Measurements from ENCODE around the gene GLT6D1.
"Not testable (repeated sequence)": the region's sequence is repeated elsewhere in the genome, so short reads cannot be mapped to it uniquely, and the experiment has no call there.

GLT6D1 gene

DNA sequence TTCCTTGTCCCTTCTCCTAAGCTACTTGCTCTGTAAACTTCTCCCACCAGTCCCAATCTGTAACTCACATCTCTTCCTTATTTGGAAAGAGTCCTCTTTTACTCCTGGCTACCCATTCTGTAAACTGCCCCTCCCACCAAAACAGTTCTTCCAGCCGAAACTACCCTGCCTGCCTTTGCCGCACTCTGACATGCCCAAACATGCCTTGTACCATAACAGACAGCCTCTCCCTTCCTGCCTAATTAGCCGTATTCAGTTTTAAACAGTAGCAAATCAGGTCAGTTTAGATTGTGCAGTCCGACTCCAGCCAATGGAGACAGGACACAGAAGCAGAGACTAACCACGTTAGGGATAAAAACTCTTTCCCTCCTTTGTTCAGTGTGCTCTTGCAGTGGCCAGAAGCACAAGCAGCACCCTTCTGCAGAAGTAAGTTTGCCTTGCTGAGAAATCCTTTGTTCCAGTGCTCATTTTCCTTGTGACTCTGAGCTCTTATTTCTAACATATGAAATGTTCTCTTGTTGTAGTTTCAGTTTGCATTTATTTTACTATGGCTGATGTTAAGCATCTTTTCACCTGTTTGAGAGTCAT lies 5.4 kb upstream of the GLT6D1 start:
- no peak overlapping the region for H3K4me3 ChIP-seq
- TF ChIP-seq Cebpa-rat (IDR thresholded peaks at IDR 0.05), result no peak
- H3K27me3 ChIP-seq, result no peaks in the 10 kb centered on the region
- peaks cover 62 to 91% (median 67%) of the 10 kb centered on the region in 11 experiments for H3K9me3 ChIP-seq (replicated peaks in 1 of 11)
- H3K36me3 ChIP-seq, result no peaks in the 10 kb centered on the region; a peak in 2 of 22 replicates
- H4K20me1 ChIP-seq, result no peaks in the 10 kb centered on the region
- no peak overlapping the region for H3K27ac ChIP-seq
- H3K9ac ChIP-seq, result no peak overlapping the region
- H3K4me1 ChIP-seq, result peaks cover 0 to 10% (median 8%) of the 10 kb centered on the region in 10 experiments; a peak in 11 of 20 replicates
- no peak overlapping the region for H3K4me2 ChIP-seq

DNA sequence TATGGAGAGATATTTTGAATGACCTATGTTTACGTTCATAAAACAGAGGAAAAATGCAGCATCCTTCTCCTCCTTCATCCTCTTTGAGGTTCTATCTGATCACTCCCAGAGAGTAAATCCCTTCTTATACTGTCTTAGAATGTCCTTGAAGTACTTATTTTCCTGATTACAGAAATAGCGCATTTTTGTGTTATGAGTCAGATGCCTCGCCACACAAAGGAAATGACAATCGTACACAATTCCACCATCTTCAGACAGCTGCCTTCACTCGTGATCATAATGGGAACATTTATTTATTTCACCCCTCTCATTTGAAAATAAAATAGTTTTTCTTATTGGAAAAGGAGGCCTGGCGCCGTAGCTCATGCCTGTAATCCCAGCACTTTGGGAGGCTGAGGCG lies 2.4 kb upstream of the GLT6D1 start:
- no peak overlapping the region for H3K9ac ChIP-seq
- H3K36me3 ChIP-seq, result no peaks in the 10 kb centered on the region; a peak in 1 of 22 replicates
- peak overlapping the region in 1 of 11 experiments; percentile 30; a peak in 3 of 22 replicates for H3K27ac ChIP-seq
- TF ChIP-seq Cebpa-rat (IDR thresholded peaks at IDR 0.05), result no peak
- peaks cover 32 to 64% (median 38%) of the 10 kb centered on the region in 11 experiments for H3K9me3 ChIP-seq (replicated peaks in 1 of 11)
- peak overlapping the region in 10 of 11 experiments; percentile 3 to 64 (median 27); a peak in 11 of 22 replicates for H3K4me2 ChIP-seq
- H3K4me3 ChIP-seq, result no peak overlapping the region
- H3K27me3 ChIP-seq, result no peaks in the 10 kb centered on the region
- no peaks in the 10 kb centered on the region for H4K20me1 ChIP-seq
- H3K4me1 ChIP-seq, result peaks cover 0 to 10% (median 8%) of the 10 kb centered on the region in 10 experiments; a peak in 11 of 20 replicates

DNA sequence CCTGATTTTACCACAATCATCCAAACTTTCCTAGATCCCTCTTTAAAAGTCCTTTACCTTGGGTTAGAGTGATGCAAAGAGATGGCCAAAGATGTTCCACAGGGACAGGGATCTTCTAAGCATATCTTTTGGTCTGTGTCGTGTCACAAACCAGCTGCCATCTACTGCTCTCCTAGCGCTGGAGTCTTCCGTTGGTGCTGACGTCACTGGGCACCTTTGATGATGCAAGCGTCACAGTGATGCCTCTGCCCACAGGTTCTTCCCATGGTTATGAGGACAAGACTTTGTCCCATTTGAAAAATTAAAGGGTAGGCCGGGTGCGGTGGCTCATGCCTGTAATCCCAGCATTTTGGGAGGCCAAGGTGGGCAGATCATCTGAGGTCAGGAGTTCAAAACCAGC lies 1.7 kb upstream of the GLT6D1 start:
- Histone ChIP-seq H3K27me3 (no peaks in the 10 kb centered on the region), H4K20me1 (no peaks in the 10 kb centered on the region), H3K4me1 (peaks cover 0 to 10% (median 8%) of the 10 kb centered on the region in 10 experiments; a peak in 11 of 20 replicates), H3K4me2 (0 out of 22 replicates have a peak overlapping the region, but pooled peaks of 1 of the 11 experiments have one; percentile 29), H3K36me3 (no peaks in the 10 kb centered on the region; a peak in 1 of 22 replicates), H3K9me3 (replicated peaks in 1 of 11) (peaks cover 25 to 57% (median 31%) of the 10 kb centered on the region in 11 experiments), H3K27ac (peak overlapping the region in 1 of 11 experiments; percentile 30; a peak in 2 of 22 replicates), H3K4me3 (no peak overlapping the region), H3K9ac (no peak overlapping the region)
- no peak for TF ChIP-seq Cebpa-rat (IDR thresholded peaks at IDR 0.05)

DNA sequence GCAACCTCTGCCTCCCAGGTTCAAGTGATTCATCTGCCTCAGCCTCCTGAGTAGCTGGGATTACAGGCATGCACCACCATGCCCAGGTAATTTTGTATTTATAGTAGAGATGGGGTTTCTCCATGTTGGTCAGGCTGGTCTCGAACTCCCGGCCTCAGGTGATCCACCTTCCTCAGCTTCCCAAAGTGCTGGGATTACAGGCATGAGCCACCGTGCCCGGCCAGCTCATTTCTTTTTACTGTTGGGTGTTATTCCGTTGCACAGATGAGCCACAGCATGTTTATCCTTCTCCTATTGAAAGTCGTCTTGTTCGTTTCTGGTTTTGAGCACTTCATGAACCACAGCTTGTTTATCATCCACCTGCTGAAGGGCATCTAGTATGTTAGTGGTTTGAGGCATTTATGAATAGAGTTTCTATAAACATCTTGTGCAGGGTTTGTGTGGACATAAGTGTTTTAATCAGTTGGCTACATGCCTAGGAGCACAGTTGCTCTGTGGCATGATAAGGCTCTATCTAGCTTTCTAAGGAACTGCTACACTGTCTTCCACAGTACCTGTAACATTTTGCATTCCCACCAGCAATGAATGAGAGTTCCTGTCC lies 2.3 kb downstream of the GLT6D1 start:
- peaks cover 0 to 18% (median 0%) of the 10 kb centered on the region in 11 experiments; a peak in 9 of 22 replicates for H3K9me3 ChIP-seq (replicated peaks in 1 of 11)
- H3K4me2 ChIP-seq, H3K36me3 ChIP-seq, H3K27me3 ChIP-seq, H3K9ac ChIP-seq, H4K20me1 ChIP-seq, H3K4me1 ChIP-seq, H3K27ac ChIP-seq, H3K4me3 ChIP-seq: not testable (repeated sequence)

DNA sequence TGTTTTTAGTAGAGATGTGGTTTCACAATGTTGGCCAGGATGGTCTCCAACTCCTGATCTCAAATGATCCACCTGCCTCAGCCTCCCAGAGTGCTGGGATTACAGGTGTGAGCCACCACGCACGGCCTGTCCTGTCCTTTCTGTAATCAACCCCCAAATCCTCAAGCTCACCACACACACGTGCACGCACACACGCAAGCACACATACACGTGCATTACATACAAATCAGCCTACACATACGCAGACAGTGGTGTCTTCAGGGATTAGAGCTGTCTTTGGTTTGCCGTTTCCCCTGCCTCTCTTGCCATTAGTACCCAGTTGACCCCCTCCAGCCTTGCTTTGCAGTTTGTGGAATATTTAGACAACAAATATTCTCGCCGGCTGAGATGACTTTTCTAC lies 6.5 kb downstream of the GLT6D1 start:
- no peaks in the 10 kb centered on the region for H3K27me3 ChIP-seq
- TF ChIP-seq Cebpa-rat (IDR thresholded peaks at IDR 0.05), result no peak
- H3K4me1 ChIP-seq, result no peaks in the 10 kb centered on the region

DNA sequence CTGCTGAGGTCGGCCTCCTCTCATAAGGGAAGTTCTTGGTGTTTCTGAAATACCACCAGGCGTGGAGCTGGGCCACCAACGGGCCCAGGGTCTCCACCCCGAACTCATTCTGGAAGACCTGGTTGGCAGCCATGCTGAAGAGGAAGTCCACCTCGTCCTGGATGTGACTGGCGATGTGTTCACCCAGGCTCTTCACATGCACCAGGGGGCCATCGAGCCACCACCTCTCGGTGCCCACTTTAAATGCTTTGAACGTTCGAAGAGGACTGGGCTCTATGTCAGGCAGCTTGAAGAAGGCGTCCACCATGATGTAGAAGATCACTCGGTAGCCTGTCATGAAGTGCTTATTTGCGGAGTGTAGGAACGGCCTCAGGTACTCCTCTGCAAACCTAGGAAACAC lies 15.1 kb downstream of the GLT6D1 start:
- Histone ChIP-seq H3K9ac (no peak overlapping the region), H3K4me3 (no peak overlapping the region), H3K36me3 (no peaks in the 10 kb centered on the region), H3K4me2 (no peak overlapping the region), H3K9me3 (replicated peaks in 1 of 11) (peaks cover 0 to 31% (median 22%) of the 10 kb centered on the region in 11 experiments; a peak in 18 of 22 replicates), H3K27me3 (no peaks in the 10 kb centered on the region), H4K20me1 (no peaks in the 10 kb centered on the region; a peak in 1 of 22 replicates), H3K27ac (no peak overlapping the region), H3K4me1 (no peaks in the 10 kb centered on the region)
- no peak for TF ChIP-seq Cebpa-rat (IDR thresholded peaks at IDR 0.05)

More for the DNA sequence above, 6.5 kb downstream of the GLT6D1 start:
- no peak overlapping the region for H3K4me3 ChIP-seq
- H4K20me1 ChIP-seq, result no peaks in the 10 kb centered on the region
- H3K27ac ChIP-seq, result no peak overlapping the region
- H3K36me3 ChIP-seq, result no peaks in the 10 kb centered on the region
- peaks cover 0 to 19% (median 11%) of the 10 kb centered on the region in 11 experiments; a peak in 17 of 22 replicates for H3K9me3 ChIP-seq (replicated peaks in 1 of 11)
- no peak overlapping the region for H3K4me2 ChIP-seq
- no peak overlapping the region for H3K9ac ChIP-seq

DNA sequence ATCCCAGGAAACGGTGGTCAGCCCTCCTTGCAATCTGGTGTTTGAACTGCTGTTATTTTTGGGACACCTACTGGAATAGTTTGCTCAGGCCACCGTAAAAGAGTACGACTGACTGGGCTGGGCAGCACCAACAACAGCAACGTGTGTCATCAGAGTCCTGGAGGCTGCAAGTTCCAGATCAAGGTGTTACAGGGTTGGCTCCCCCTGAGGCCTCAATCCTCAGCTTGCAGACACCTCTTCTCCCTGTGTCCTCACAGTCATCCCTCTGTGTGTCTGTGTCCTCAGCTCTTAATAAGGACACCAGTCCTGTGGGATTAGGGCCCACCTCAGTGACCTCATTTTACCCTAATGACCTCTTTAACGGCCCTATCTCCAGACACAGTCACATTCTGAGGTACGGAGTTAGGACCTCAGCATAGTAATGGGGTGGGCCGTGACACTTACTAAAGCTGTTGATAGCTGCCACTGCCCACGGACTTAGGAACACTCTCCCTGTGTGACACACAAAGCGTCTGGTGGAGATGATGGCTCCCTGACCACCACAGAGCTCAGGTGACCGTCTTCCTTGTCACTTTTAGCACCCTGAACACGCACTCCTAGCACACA lies 16.8 kb downstream of the GLT6D1 start:
- H3K4me1 ChIP-seq, result no peaks in the 10 kb centered on the region
- no peak overlapping the region for H3K4me3 ChIP-seq
- no peaks in the 10 kb centered on the region for H3K36me3 ChIP-seq
- peaks cover 0 to 3% (median 0%) of the 10 kb centered on the region in 11 experiments; a peak in 2 of 22 replicates for H4K20me1 ChIP-seq
- no peak overlapping the region for H3K9ac ChIP-seq
- H3K27me3 ChIP-seq, result no peaks in the 10 kb centered on the region
- no peak for TF ChIP-seq Cebpa-rat (IDR thresholded peaks at IDR 0.05)
- no peak overlapping the region for H3K27ac ChIP-seq
- H3K9me3 ChIP-seq (replicated peaks in 1 of 11), result peaks cover 0 to 14% (median 10%) of the 10 kb centered on the region in 11 experiments; a peak in 16 of 22 replicates
- no peak overlapping the region for H3K4me2 ChIP-seq

DNA sequence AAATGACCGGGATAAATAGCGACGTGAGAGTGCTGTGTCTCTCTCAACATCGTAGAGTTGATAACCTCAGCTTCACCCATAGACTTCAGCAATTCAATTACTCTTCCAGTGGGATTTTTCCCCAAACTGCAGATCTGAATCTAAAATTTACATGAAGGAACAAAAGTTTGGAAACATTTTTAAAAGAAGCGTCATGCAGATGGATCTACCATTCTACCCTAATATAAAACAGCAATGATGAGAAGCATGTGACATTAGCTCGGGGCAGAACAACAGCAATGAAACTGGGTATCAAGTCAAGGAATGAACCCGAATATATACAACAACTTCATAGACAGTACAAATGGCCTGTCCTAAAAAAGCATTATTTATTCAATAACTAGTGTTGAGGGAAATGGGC lies 18.8 kb downstream of the GLT6D1 start:
- Histone ChIP-seq H3K27me3 (no peaks in the 10 kb centered on the region), H4K20me1 (peaks cover 0 to 13% (median 0%) of the 10 kb centered on the region in 11 experiments; a peak in 2 of 22 replicates), H3K4me3 (no peak overlapping the region), H3K9me3 (replicated peaks in 1 of 11) (no peaks in the 10 kb centered on the region), H3K4me2 (no peak overlapping the region), H3K9ac (no peak overlapping the region), H3K27ac (no peak overlapping the region), H3K36me3 (no peaks in the 10 kb centered on the region), H3K4me1 (peaks cover 0 to 2% (median 0%) of the 10 kb centered on the region in 10 experiments; a peak in 2 of 20 replicates)
- no peak for TF ChIP-seq Cebpa-rat (IDR thresholded peaks at IDR 0.05)

DNA sequence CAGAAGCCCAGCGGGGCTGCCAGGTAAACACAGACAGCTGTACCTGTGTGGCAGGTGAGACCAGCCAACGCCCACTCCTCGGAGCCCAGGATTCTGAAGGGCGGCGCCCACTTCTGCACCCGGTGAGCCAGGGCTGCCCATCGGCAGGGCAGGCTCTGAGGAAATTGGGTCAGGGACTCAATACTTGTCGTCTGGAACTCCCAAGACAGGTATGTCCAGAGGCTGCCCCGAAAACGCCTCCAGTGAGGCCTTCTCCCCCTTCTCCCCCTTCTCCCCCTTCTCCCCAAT lies 19.8 kb downstream of the GLT6D1 start:
- H3K9ac ChIP-seq, result no peak overlapping the region
- no peak overlapping the region for H3K4me3 ChIP-seq
- H3K27ac ChIP-seq, result no peak overlapping the region
- H3K27me3 ChIP-seq, result no peaks in the 10 kb centered on the region
- peaks cover 0 to 14% (median 0%) of the 10 kb centered on the region in 11 experiments; a peak in 3 of 22 replicates for H4K20me1 ChIP-seq
- TF ChIP-seq Cebpa-rat (IDR thresholded peaks at IDR 0.05), result no peak
- no peak overlapping the region for H3K4me2 ChIP-seq
- no peaks in the 10 kb centered on the region for H3K36me3 ChIP-seq
- H3K9me3 ChIP-seq (replicated peaks in 1 of 11), result no peaks in the 10 kb centered on the region
- H3K4me1 ChIP-seq, result peaks cover 0 to 12% (median 0%) of the 10 kb centered on the region in 10 experiments; a peak in 4 of 20 replicates

Measured in BLaER1 treated with 17β-estradiol and CSF1 and Interleukin-3, amounts not matched to agents 10 nM and 100 nM (cell line).